ENCODE results near the gene FERMT1.

GRCh38 chr20:6061544-6061943 lies 61.3 kb downstream of the FERMT1 start:
- TF ChIP-seq GATA3 (IDR thresholded peaks at IDR 0.05; ENCODE audit: low read depth, low read length): no peak
- no peak for TF ChIP-seq GATA2 (IDR thresholded peaks at IDR 0.05; ENCODE audit: low read depth, low read length)
